ENCODE measurements around the gene TSHZ2. TPM values are rescaled to one million over a fixed set of nuclear protein-coding genes. Genes with fewer than 3 reads are reported as not detected.

The TSHZ2 gene
- total RNA-seq, 5 donors from 2014 or later (not counting 1 experiment from before 2014, with no cell fraction given), result 20.2 to 42.9 (median 25.8) TPM

- Histone ChIP-seq H3K27me3 (replicated peaks in 1 of 2; ENCODE audit: control insufficient read depth in 2 of 2, extremely low read depth in 1 of 2, insufficient read depth in 2 of 2, low read length in 1 of 2) (peaks cover 0 to 2% of the 10 kb centered on the region in 2 experiments), H3K27ac (ENCODE audit: low read length) (no peak overlapping the region), H3K9me3 (no peaks in the 10 kb centered on the region), H3K4me3 (ENCODE audit: control insufficient read depth in 1 of 2, extremely low read depth in 1 of 2, low read length in 1 of 2) (no peak overlapping the region), H3K36me3 (ENCODE audit: control insufficient read depth in 2 of 2, extremely low read depth in 1 of 2, insufficient read depth in 1 of 2, low read length in 1 of 2) (no peaks in the 10 kb centered on the region), H3K4me1 (ENCODE audit: control insufficient read depth in 1 of 2, extremely low read depth in 1 of 2, insufficient read depth in 2 of 2, low read length in 2 of 2) (no peaks in the 10 kb centered on the region)
- CTCF ChIA-PET, result no interaction called here
- DNase-seq (no peak), ATAC-seq (replicated peaks in 1 of 4) (no peak)
- Mint-ChIP-seq H3K9me3 (no peaks in the 10 kb centered on the region), H3K4me1 (peaks cover 9 to 50% (median 26%) of the 10 kb centered on the region in 3 donors), H3K4me3 (no peak overlapping the region), H3K27ac (peak overlapping the region in 1 of 2 donors; percentile 18), H3K27me3 (peaks cover 2 to 4% of the 10 kb centered on the region in 2 donors), H3K36me3 (peaks cover 3% of the 10 kb centered on the region)
- POLR2A ChIA-PET, result no interaction called here
Observed at GRCh38 chr20:53152228-53152627, 180.1 kb downstream of the TSHZ2 start.

- H3K27me3 Mint-ChIP-seq, result peaks cover 0 to under 1% of the 10 kb centered on the region in 2 donors
- WGBS (ENCODE audit: insufficient coverage), result no CpG with 5 or more reads among the region's 2 CpGs
- peak overlapping the region; percentile 7 to 21 for H3K27ac Mint-ChIP-seq
- H3K27ac ChIP-seq (ENCODE audit: low read length), result no peak overlapping the region
- no peaks in the 10 kb centered on the region for H3K9me3 ChIP-seq
- DNase-seq (no peak), ATAC-seq (replicated peaks in 1 of 4) (peak in 2 of 4 experiments; percentile 49 to 62)
- no peak overlapping the region for H3K4me3 Mint-ChIP-seq
- no peaks in the 10 kb centered on the region for H3K36me3 ChIP-seq (ENCODE audit: control insufficient read depth in 2 of 2, extremely low read depth in 1 of 2, insufficient read depth in 1 of 2, low read length in 1 of 2)
- no peaks in the 10 kb centered on the region for H3K9me3 Mint-ChIP-seq
- H3K4me3 ChIP-seq (ENCODE audit: control insufficient read depth in 1 of 2, extremely low read depth in 1 of 2, low read length in 1 of 2), result no peak overlapping the region
- ChIA-PET CTCF (no interaction called here), POLR2A (interaction anchor here in 1 of 2 donors (0.6 kb wide), 1 partner anchor 787 kb away, joined by 3 read pairs; no protein-coding TSS in a partner anchor)
- peaks cover 7% of the 10 kb centered on the region for H3K36me3 Mint-ChIP-seq
- peaks cover 1 to 7% of the 10 kb centered on the region in 2 experiments for H3K27me3 ChIP-seq (replicated peaks in 1 of 2; ENCODE audit: control insufficient read depth in 2 of 2, extremely low read depth in 1 of 2, insufficient read depth in 2 of 2, low read length in 1 of 2)
- no peaks in the 10 kb centered on the region for H3K4me1 ChIP-seq (ENCODE audit: control insufficient read depth in 1 of 2, extremely low read depth in 1 of 2, insufficient read depth in 2 of 2, low read length in 2 of 2)
- peaks cover 11 to 43% (median 22%) of the 10 kb centered on the region in 3 donors for H3K4me1 Mint-ChIP-seq
Observed at GRCh38 chr20:53154540-53154939, 182.4 kb downstream of the TSHZ2 start.

- H3K4me1 Mint-ChIP-seq, result peaks cover 15 to 46% (median 26%) of the 10 kb centered on the region in 3 donors
Observed at GRCh38 chr20:53157443-53158408, 185.6 kb downstream of the TSHZ2 start.

GRCh38 chr20:53159160-53159559, 187.0 kb downstream of the TSHZ2 start:
- Mint-ChIP-seq H3K4me1 (peaks cover 17 to 39% (median 21%) of the 10 kb centered on the region in 3 donors), H3K27ac (no peak overlapping the region), H3K4me3 (no peak overlapping the region), H3K9me3 (no peaks in the 10 kb centered on the region), H3K27me3 (no peaks in the 10 kb centered on the region), H3K36me3 (peaks cover 7% of the 10 kb centered on the region)
- H3K27me3 ChIP-seq (replicated peaks in 1 of 2; ENCODE audit: control insufficient read depth in 2 of 2, extremely low read depth in 1 of 2, insufficient read depth in 2 of 2, low read length in 1 of 2), result peaks cover 0 to 7% of the 10 kb centered on the region in 2 experiments
- H3K27ac ChIP-seq (ENCODE audit: low read length), result no peak overlapping the region
- H3K9me3 ChIP-seq, result no peaks in the 10 kb centered on the region
- no peak for ATAC-seq (replicated peaks in 1 of 4)
- CTCF ChIA-PET, result interaction anchor here in 1 of 2 donors (0.7 kb wide), 1 partner anchor 179 kb away, joined by 3 read pairs; no protein-coding TSS in a partner anchor
- H3K4me3 ChIP-seq (ENCODE audit: control insufficient read depth in 1 of 2, extremely low read depth in 1 of 2, low read length in 1 of 2), result no peak overlapping the region
- H3K4me1 ChIP-seq (ENCODE audit: control insufficient read depth in 1 of 2, extremely low read depth in 1 of 2, insufficient read depth in 2 of 2, low read length in 2 of 2), result no peaks in the 10 kb centered on the region
- no peak for DNase-seq
- no CpG with 5 or more reads among the region's 1 CpG for WGBS (ENCODE audit: insufficient coverage)
- no peaks in the 10 kb centered on the region for H3K36me3 ChIP-seq (ENCODE audit: control insufficient read depth in 2 of 2, extremely low read depth in 1 of 2, insufficient read depth in 1 of 2, low read length in 1 of 2)
- POLR2A ChIA-PET, result no interaction called here

More at GRCh38 chr20:53157443-53158408, 185.6 kb downstream of the TSHZ2 start:
- Mint-ChIP-seq H3K27ac (peak overlapping the region in 1 of 2 donors; percentile 13), H3K9me3 (no peaks in the 10 kb centered on the region), H3K36me3 (peaks cover 7% of the 10 kb centered on the region), H3K27me3 (no peaks in the 10 kb centered on the region), H3K4me3 (no peak overlapping the region)
- POLR2A ChIA-PET, result no interaction called here
- 72% methylated on average over 7 of the region's 11 CpGs for WGBS (ENCODE audit: insufficient coverage)
- Histone ChIP-seq H3K4me3 (ENCODE audit: control insufficient read depth in 1 of 2, extremely low read depth in 1 of 2, low read length in 1 of 2) (no peak overlapping the region), H3K27me3 (replicated peaks in 1 of 2; ENCODE audit: control insufficient read depth in 2 of 2, extremely low read depth in 1 of 2, insufficient read depth in 2 of 2, low read length in 1 of 2) (peaks cover 0 to 7% of the 10 kb centered on the region in 2 experiments), H3K4me1 (ENCODE audit: control insufficient read depth in 1 of 2, extremely low read depth in 1 of 2, insufficient read depth in 2 of 2, low read length in 2 of 2) (no peaks in the 10 kb centered on the region), H3K36me3 (ENCODE audit: control insufficient read depth in 2 of 2, extremely low read depth in 1 of 2, insufficient read depth in 1 of 2, low read length in 1 of 2) (no peaks in the 10 kb centered on the region), H3K9me3 (no peaks in the 10 kb centered on the region), H3K27ac (ENCODE audit: low read length) (no peak overlapping the region)
- CTCF ChIA-PET, result interaction anchor here (0.6 to 1.2 kb wide), 4 partner anchors 8 to 782 kb away, joined by 3 to 7 read pairs (median 4); no protein-coding TSS in a partner anchor
- ATAC-seq (replicated peaks in 1 of 4), result no peak
- DNase-seq, result peak in 28 of 35 experiments; percentile 4 to 56 (median 22)

DNA sequence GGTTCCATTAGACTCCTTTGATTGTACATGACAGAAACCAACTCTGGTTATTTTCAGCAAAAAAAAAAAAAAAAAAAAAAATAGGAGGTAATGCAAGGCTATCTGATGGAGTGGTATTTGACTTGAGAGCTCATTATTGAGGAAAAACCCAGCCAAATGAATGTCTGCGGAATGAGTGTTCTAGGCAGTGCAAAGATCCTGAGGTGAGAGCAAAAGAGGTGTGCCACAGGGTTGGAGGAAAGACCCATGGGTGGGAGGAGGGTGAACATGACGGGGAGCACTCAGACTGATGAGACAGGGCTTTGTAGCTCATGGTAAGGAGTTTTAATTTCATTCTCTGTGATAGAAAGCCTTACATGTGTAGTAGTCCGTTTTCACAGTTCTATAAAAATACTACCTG, 188.9 kb downstream of the TSHZ2 start:
- Histone ChIP-seq H3K4me1 (ENCODE audit: control insufficient read depth in 1 of 2, extremely low read depth in 1 of 2, insufficient read depth in 2 of 2, low read length in 2 of 2) (no peaks in the 10 kb centered on the region), H3K9me3 (no peaks in the 10 kb centered on the region), H3K36me3 (ENCODE audit: control insufficient read depth in 2 of 2, extremely low read depth in 1 of 2, insufficient read depth in 1 of 2, low read length in 1 of 2) (no peaks in the 10 kb centered on the region), H3K27ac (ENCODE audit: low read length) (no peak overlapping the region), H3K27me3 (replicated peaks in 1 of 2; ENCODE audit: control insufficient read depth in 2 of 2, extremely low read depth in 1 of 2, insufficient read depth in 2 of 2, low read length in 1 of 2) (peaks cover 0 to 7% of the 10 kb centered on the region in 2 experiments), H3K4me3 (ENCODE audit: control insufficient read depth in 1 of 2, extremely low read depth in 1 of 2, low read length in 1 of 2) (no peak overlapping the region)
- H3K4me3 Mint-ChIP-seq, result no peak overlapping the region
- no peaks in the 10 kb centered on the region for H3K27me3 Mint-ChIP-seq
- POLR2A ChIA-PET, result no interaction called here
- ATAC-seq (replicated peaks in 1 of 4) (no peak), DNase-seq (no peak)
- peaks cover 7% of the 10 kb centered on the region for H3K36me3 Mint-ChIP-seq
- no peak overlapping the region for H3K27ac Mint-ChIP-seq
- no peaks in the 10 kb centered on the region for H3K9me3 Mint-ChIP-seq
- WGBS (ENCODE audit: insufficient coverage), result 100% methylated on average over 1 of the region's 3 CpGs
- CTCF ChIA-PET, result no interaction called here
- peaks cover 16 to 31% (median 17%) of the 10 kb centered on the region in 3 donors for H3K4me1 Mint-ChIP-seq

GRCh38 chr20:53161473-53161872, 189.3 kb downstream of the TSHZ2 start:
- no peak for DNase-seq

More at GRCh38 chr20:53161473-53161872, 189.3 kb downstream of the TSHZ2 start:
- WGBS (ENCODE audit: insufficient coverage), result no CpG with 5 or more reads among the region's 4 CpGs
- peaks cover 7% of the 10 kb centered on the region for H3K36me3 Mint-ChIP-seq
- POLR2A ChIA-PET, result no interaction called here
- no peaks in the 10 kb centered on the region for H3K27me3 Mint-ChIP-seq
- CTCF ChIA-PET, result no interaction called here
- no peak overlapping the region for H3K27ac Mint-ChIP-seq
- H3K9me3 ChIP-seq, result no peaks in the 10 kb centered on the region
- no peak overlapping the region for H3K4me3 ChIP-seq (ENCODE audit: control insufficient read depth in 1 of 2, extremely low read depth in 1 of 2, low read length in 1 of 2)
- H3K36me3 ChIP-seq (ENCODE audit: control insufficient read depth in 2 of 2, extremely low read depth in 1 of 2, insufficient read depth in 1 of 2, low read length in 1 of 2), result no peaks in the 10 kb centered on the region
- no peaks in the 10 kb centered on the region for H3K9me3 Mint-ChIP-seq
- no peak overlapping the region for H3K27ac ChIP-seq (ENCODE audit: low read length)
- H3K4me3 Mint-ChIP-seq, result no peak overlapping the region
- peaks cover 0 to 7% of the 10 kb centered on the region in 2 experiments for H3K27me3 ChIP-seq (replicated peaks in 1 of 2; ENCODE audit: control insufficient read depth in 2 of 2, extremely low read depth in 1 of 2, insufficient read depth in 2 of 2, low read length in 1 of 2)
- ATAC-seq (replicated peaks in 1 of 4), result no peak
- H3K4me1 Mint-ChIP-seq, result peaks cover 16 to 27% (median 17%) of the 10 kb centered on the region in 3 donors
- no peaks in the 10 kb centered on the region for H3K4me1 ChIP-seq (ENCODE audit: control insufficient read depth in 1 of 2, extremely low read depth in 1 of 2, insufficient read depth in 2 of 2, low read length in 2 of 2)

Measured in T-cell (primary cell).